Neural cell (in vitro differentiated cells): ENCODE measurements around the gene DR1. TPM values are rescaled to one million over a fixed set of nuclear protein-coding genes. Genes with fewer than 3 reads are reported as not detected.

Experiments used
- H2AFZ ChIP-seq: fragments of 200-600, 300-800 bp; sonication (generic), shearing (Covaris generic); 2 replicates; pipeline ENCODE4 v1.6.0; 2014; ENCODE audit warnings: low read depth, mild to moderate bottlenecking, antibody characterized with exemption, low read length, moderate library complexity
- H3F3A ChIP-seq: fragments of 200-600 bp; shearing (Covaris generic); 2 replicates; pipeline ENCODE4 v1.6.1; 2016; ENCODE audit warnings: mild to moderate bottlenecking, moderate library complexity, mixed read lengths, antibody characterized with exemption, low read length; ENCODE audit not compliant: insufficient read depth, poor library complexity, severe bottlenecking
- H3K27ac ChIP-seq: fragments of 200-600, 300-800 bp; sonication (generic), shearing (Covaris generic); 2 replicates; pipeline ENCODE4 v1.5.1; 2014; ENCODE audit warnings: mild to moderate bottlenecking, low read length, moderate library complexity
- H3K27me3 ChIP-seq: fragments of 300-800, 200-600 bp; sonication (generic), shearing (Covaris generic); 2 replicates; pipeline ENCODE4 v1.6.0; 2014; ENCODE audit warnings: mild to moderate bottlenecking, low read depth, low read length, moderate library complexity; ENCODE audit not compliant: insufficient read depth
- H3K36me3 ChIP-seq: fragments of 300-800, 200-600 bp; sonication (generic), shearing (Covaris generic); 2 replicates; pipeline ENCODE4 v1.5.1; 2014; ENCODE audit warnings: mild to moderate bottlenecking, antibody characterized with exemption, low read length, moderate library complexity; ENCODE audit not compliant: insufficient read depth
- H3K4me2 ChIP-seq: fragments of 300-800, 200-600 bp; sonication (generic), shearing (Covaris generic); 2 replicates; pipeline ENCODE4 v1.6.0; 2014; ENCODE audit warnings: mild to moderate bottlenecking, low read length
- H3K4me3 ChIP-seq: fragments of 300-800, 200-600 bp; sonication (generic), shearing (Covaris generic); 2 replicates; pipeline ENCODE4 v1.5.1; 2014; ENCODE audit warnings: mild to moderate bottlenecking, low read length, moderate library complexity
- H3K79me2 ChIP-seq: fragments of 200-600 bp; shearing (Covaris generic); replicated peaks from 2 replicates; pipeline ENCODE4 v1.6.0; 2014; ENCODE audit warnings: mild to moderate bottlenecking, low read length, moderate library complexity; ENCODE audit not compliant: insufficient read depth
- H3K9ac ChIP-seq: fragments of 300-800, 200-600 bp; sonication (generic), shearing (Covaris generic); 2 replicates; pipeline ENCODE4 v1.6.1; 2016; ENCODE audit warnings: mild to moderate bottlenecking, low read length, mixed read lengths
- H3K9me2 ChIP-seq: fragments of 200-600 bp; shearing (Covaris generic); 2 replicates; pipeline ENCODE4 v1.6.1; 2016; ENCODE audit warnings: mild to moderate bottlenecking, low read length, mixed read lengths; ENCODE audit not compliant: insufficient read depth
- H3K9me3 ChIP-seq: fragments of 200-600, 300-800 bp; sonication (generic), shearing (Covaris generic); 2 replicates; pipeline ENCODE4 v1.6.1; 2016; ENCODE audit warnings: mild to moderate bottlenecking, mixed run types, low read length, moderate library complexity, mixed read lengths
- H4K20me1 ChIP-seq: fragments of 200-600 bp; shearing (Covaris generic); 2 replicates; pipeline ENCODE4 v1.6.1; 2016; ENCODE audit warnings: mild to moderate bottlenecking, mixed run types; ENCODE audit not compliant: insufficient read depth
- CTCF ChIP-seq: fragments of 450-650 bp; IDR thresholded peaks from 2 replicates; pipeline ENCODE4 v1.5.1; 2014; ENCODE audit warnings: antibody characterized with exemption, mild to moderate bottlenecking, moderate library complexity; ENCODE audit not compliant: poor library complexity, severe bottlenecking
- EP300 ChIP-seq: fragments of 450-650 bp; conservative IDR thresholded peaks from 2 replicates; pipeline ENCODE4 v1.6.1; 2014; ENCODE audit warnings: antibody characterized with exemption, mild to moderate bottlenecking, moderate library complexity; ENCODE audit not compliant: poor library complexity, severe bottlenecking
- EZH2 ChIP-seq: fragments of 200-600, 300-800 bp; shearing (Covaris generic), sonication (generic); IDR thresholded peaks from 2 replicates; pipeline ENCODE4 v1.6.1; 2014; ENCODE audit warnings: antibody characterized with exemption, low read length, borderline replicate concordance, mild to moderate bottlenecking; ENCODE audit not compliant: insufficient read depth, poor library complexity, severe bottlenecking
- MXI1 ChIP-seq: fragments of 450-650 bp; conservative IDR thresholded peaks from 2 replicates; pipeline ENCODE4 v1.6.1; 2014; ENCODE audit warnings: antibody characterized with exemption, mild to moderate bottlenecking; ENCODE audit not compliant: poor library complexity, severe bottlenecking
- POLR2AphosphoS5 ChIP-seq: IDR thresholded peaks from 2 replicates; pipeline ENCODE4 v1.6.1; 2012
- RAD21 ChIP-seq: fragments of 450-650 bp; conservative IDR thresholded peaks from 2 replicates; pipeline ENCODE4 v1.6.1; 2014; ENCODE audit warnings: antibody characterized with exemption, mild to moderate bottlenecking, moderate library complexity
- REST ChIP-seq: IDR thresholded peaks from 2 replicates; pipeline ENCODE4 v1.6.1; 2012; ENCODE audit warnings: borderline replicate concordance
- SMC3 ChIP-seq: fragments of 450-650 bp; conservative IDR thresholded peaks from 2 replicates; pipeline ENCODE4 v1.6.1; 2014; ENCODE audit warnings: antibody characterized with exemption, mild to moderate bottlenecking, moderate library complexity; ENCODE audit not compliant: poor library complexity
- TAF1 ChIP-seq: IDR thresholded peaks from 2 replicates; pipeline ENCODE4 v1.6.1; 2012; ENCODE audit warnings: low read depth
- polyA plus RNA-seq: library from polyadenylated mRNA; depleted of rRNA; stranded (reverse); fragments of >200 nt; gene quantifications from 2 replicates; pipeline ENCODE4 v1.2.3, GENCODE V29; 2014

DR1 gene
- polyA plus RNA-seq, 1 donor from 2014 or later = 57.2 TPM

- H2AFZ ChIP-seq = no peak overlapping the region
- H3K9me3 ChIP-seq = no peaks in the 10 kb centered on the region
- no peaks in the 10 kb centered on the region for H3F3A ChIP-seq
- H3K79me2 ChIP-seq = no peaks in the 10 kb centered on the region
- no peaks in the 10 kb centered on the region for H3K27me3 ChIP-seq
- TF ChIP-seq REST = no peak
- TF ChIP-seq RAD21 = no peak
- no peak for TF ChIP-seq EP300
- H3K4me3 ChIP-seq = no peak overlapping the region
- no peak overlapping the region for H3K27ac ChIP-seq
- no peaks in the 10 kb centered on the region for H3K36me3 ChIP-seq
- H3K9ac ChIP-seq = no peak overlapping the region
- no peak overlapping the region for H3K4me2 ChIP-seq
- no peaks in the 10 kb centered on the region for H3K9me2 ChIP-seq
- no peaks in the 10 kb centered on the region for H4K20me1 ChIP-seq
Observed at GRCh38 chr1:93408203-93408602, 62.5 kb downstream of the DR1 start.

- H3K79me2 ChIP-seq = no peaks in the 10 kb centered on the region
- no peaks in the 10 kb centered on the region for H4K20me1 ChIP-seq
- H3K36me3 ChIP-seq = no peaks in the 10 kb centered on the region
- H3K27me3 ChIP-seq = no peaks in the 10 kb centered on the region
- no peaks in the 10 kb centered on the region for H3K9me2 ChIP-seq
- H2AFZ ChIP-seq = no peak overlapping the region
- TF ChIP-seq TAF1 (no peak), EP300 (no peak), REST (no peak), SMC3 (no peak), EZH2 (no peak)
- no peak overlapping the region for H3K4me3 ChIP-seq
- no peaks in the 10 kb centered on the region for H3F3A ChIP-seq
- H3K9ac ChIP-seq = no peak overlapping the region
- H3K4me2 ChIP-seq = no peak overlapping the region
- no peaks in the 10 kb centered on the region for H3K9me3 ChIP-seq
- H3K27ac ChIP-seq = no peak overlapping the region
Observed at GRCh38 chr1:93411000-93411399, 65.3 kb downstream of the DR1 start.

GRCh38 chr1:93414749-93415148 lies 69.0 kb downstream of the DR1 start:
- H3K4me3 ChIP-seq = no peak overlapping the region
- no peaks in the 10 kb centered on the region for H3K79me2 ChIP-seq
- no peaks in the 10 kb centered on the region for H3K36me3 ChIP-seq
- no peak overlapping the region for H3K9ac ChIP-seq
- no peaks in the 10 kb centered on the region for H3F3A ChIP-seq
- TF ChIP-seq CTCF (no peak), POLR2AphosphoS5 (no peak), EZH2 (no peak), MXI1 (no peak), SMC3 (no peak), EP300 (no peak), TAF1 (no peak)
- no peaks in the 10 kb centered on the region for H3K9me2 ChIP-seq
- H2AFZ ChIP-seq = no peak overlapping the region
- no peaks in the 10 kb centered on the region for H4K20me1 ChIP-seq
- no peak overlapping the region for H3K4me2 ChIP-seq
- no peak overlapping the region for H3K27ac ChIP-seq
- peaks cover 3% of the 10 kb centered on the region for H3K9me3 ChIP-seq
- no peaks in the 10 kb centered on the region for H3K27me3 ChIP-seq
